ENCODE measurements around the gene POLR2L. TPM values are rescaled to one million over a fixed set of nuclear protein-coding genes. Genes with fewer than 3 reads are reported as not detected.

POLR2L gene
- total RNA-seq, 4 donors from 2014 or later, result 66.0 to 94.6 (median 81.2) TPM

DNA sequence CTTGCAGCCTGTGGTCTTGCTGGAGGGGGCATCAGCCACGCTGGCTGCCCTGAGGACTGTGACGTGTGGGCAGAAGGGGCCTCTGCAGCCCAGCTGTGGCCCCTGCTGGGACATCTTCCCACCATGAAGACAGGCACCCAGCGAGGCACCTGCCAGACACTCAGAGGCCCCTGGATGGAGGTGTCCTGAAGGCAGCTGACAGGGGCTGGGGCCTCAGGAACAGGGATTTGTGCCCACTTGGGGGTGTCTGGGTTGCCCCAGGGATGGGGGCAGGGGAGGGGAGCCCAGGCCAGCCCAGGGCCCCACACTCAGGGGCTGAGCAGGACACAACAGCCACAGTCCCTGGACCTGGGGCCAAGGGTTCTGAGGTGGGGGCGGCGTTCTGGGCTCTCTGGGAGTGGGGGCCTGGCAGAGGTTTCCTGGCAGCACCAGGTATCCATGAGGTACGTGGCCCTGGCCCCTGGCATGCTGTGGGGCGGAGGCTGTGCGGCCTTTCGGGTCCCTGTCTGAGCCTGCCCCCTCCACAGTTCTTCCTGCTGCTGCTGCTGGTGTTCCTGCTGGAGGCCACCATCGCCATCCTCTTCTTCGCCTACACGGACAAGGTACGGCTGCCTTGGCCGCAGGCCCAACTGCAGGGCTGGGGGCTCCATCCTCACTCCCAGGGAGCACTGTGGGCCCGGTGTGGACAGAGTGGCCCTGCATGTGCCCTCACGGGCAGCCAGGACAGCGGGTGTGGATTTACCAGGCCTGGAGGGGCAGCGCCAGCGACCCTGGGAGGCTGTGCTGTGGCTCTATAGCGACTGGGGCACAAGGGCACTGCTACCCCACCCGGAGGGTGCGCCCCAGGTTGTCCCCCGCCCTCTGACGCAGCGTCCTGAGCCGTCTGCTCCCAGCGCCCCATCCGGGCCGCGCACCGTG, 21.8 kb upstream of the POLR2L start:
- peaks cover 0 to 5% of the 10 kb centered on the region in 2 donors for H3K4me1 ChIP-seq
- ATAC-seq (no peak), DNase-seq (no peak)
- intact Hi-C loops (cut with DNase I; ENCODE audit: low total_unique reads) (no loop called here), in situ Hi-C loops (cut with MboI; ENCODE audit: low sequenced_read_pairs in 4 of 4) (no loop called here)
- no peak overlapping the region for H3K27ac ChIP-seq
- TF ChIP-seq POLR2A (IDR thresholded peaks at IDR 0.05), result no peak
- TF ChIP-seq, protein P1, sequence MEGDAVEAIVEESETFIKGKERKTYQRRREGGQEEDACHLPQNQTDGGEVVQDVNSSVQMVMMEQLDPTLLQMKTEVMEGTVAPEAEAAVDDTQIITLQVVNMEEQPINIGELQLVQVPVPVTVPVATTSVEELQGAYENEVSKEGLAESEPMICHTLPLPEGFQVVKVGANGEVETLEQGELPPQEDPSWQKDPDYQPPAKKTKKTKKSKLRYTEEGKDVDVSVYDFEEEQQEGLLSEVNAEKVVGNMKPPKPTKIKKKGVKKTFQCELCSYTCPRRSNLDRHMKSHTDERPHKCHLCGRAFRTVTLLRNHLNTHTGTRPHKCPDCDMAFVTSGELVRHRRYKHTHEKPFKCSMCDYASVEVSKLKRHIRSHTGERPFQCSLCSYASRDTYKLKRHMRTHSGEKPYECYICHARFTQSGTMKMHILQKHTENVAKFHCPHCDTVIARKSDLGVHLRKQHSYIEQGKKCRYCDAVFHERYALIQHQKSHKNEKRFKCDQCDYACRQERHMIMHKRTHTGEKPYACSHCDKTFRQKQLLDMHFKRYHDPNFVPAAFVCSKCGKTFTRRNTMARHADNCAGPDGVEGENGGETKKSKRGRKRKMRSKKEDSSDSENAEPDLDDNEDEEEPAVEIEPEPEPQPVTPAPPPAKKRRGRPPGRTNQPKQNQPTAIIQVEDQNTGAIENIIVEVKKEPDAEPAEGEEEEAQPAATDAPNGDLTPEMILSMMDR (IDR thresholded peaks at IDR 0.05 in 4 of 5, conservative IDR thresholded peaks at IDR 0.05 in 1 of 5), result no peak
- H3K27me3 ChIP-seq, result no peaks in the 10 kb centered on the region
- H3K9me3 ChIP-seq, result no peaks in the 10 kb centered on the region
- peaks cover 0 to 8% of the 10 kb centered on the region in 2 donors for H3K36me3 ChIP-seq
- H3K4me3 ChIP-seq, result no peak overlapping the region

DNA sequence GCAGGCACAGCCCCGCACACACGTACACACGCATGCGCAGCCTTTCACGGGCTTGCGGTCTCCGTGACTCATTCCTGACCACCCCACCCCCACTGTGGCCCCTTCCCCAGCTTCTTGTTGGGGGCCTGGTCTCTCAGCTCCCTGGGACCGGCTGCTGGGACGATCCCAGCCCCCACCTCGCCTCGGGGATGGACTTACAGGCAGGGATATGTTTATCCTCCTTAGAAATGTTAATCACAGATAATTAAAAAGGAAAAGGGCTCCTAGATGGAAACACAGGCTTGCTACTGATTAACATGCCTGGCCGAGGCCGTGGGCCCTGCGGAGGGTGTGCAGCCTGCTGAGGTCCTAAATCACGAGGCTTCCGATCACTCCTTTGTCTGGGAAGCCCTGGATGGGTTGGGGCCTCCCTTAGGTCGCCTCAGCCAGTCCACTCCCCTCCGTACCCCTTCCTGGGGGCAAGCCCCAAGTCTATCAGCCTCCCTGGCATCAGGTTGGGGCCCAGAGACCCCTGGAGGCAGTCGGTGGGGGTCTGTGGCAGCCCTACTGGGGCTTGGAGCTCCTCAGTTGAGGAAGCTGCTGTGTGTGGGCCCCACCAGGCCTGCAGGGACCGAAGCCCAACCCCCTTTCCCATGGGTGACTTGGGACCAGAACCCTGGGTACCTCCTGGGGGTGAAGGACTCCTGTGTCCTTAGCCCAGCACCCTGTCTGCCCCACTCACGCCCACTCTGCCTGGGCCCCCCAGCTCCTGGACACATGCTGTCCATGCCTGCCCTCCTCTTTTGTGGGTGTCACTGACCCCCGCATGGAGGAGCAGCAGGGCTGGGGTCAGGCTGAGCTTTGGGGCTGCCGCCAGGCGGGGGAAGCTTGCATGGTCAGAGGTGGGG, 20.9 kb upstream of the POLR2L start:
- H3K4me3 ChIP-seq, result no peak overlapping the region
- no peak for ATAC-seq
- peaks cover 0 to 5% of the 10 kb centered on the region in 2 donors for H3K4me1 ChIP-seq
- H3K27ac ChIP-seq, result no peak overlapping the region
- no peaks in the 10 kb centered on the region for H3K9me3 ChIP-seq
- in situ Hi-C loops (cut with MboI; ENCODE audit: low sequenced_read_pairs in 4 of 4), result no loop called here
- H3K36me3 ChIP-seq, result peaks cover 0 to 8% of the 10 kb centered on the region in 2 donors
- H3K27me3 ChIP-seq, result no peaks in the 10 kb centered on the region
- intact Hi-C loops (cut with DNase I; ENCODE audit: low total_unique reads), result no loop called here
- TF ChIP-seq, protein P1 (IDR thresholded peaks at IDR 0.05 in 4 of 5, conservative IDR thresholded peaks at IDR 0.05 in 1 of 5), result no peak
- no peak for TF ChIP-seq POLR2A (IDR thresholded peaks at IDR 0.05)
- DNase-seq, result no peak

DNA sequence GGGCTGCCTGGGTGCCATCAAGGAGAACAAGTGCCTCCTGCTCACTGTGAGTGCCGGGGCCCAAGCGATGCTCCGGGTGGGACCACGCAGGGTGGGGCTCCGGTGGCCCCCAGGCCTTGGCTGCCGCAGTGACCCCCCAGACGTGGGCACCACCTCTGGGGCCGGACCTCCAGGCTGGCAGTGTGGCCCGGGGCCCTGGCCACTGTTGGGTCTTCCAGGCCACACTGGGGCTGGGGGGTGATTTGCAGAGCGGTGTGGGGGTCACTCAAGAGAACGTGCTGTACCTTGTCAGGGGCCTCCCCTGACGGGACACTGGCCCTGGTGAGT, 20.3 kb upstream of the POLR2L start:
- intact Hi-C loops (cut with DNase I; ENCODE audit: low total_unique reads) (no loop called here), in situ Hi-C loops (cut with MboI; ENCODE audit: low sequenced_read_pairs in 4 of 4) (no loop called here)
- Histone ChIP-seq H3K27me3 (no peaks in the 10 kb centered on the region), H3K27ac (no peak overlapping the region), H3K4me1 (peaks cover 0 to 5% of the 10 kb centered on the region in 2 donors), H3K36me3 (peaks cover 0 to 8% of the 10 kb centered on the region in 2 donors), H3K4me3 (no peak overlapping the region), H3K9me3 (no peaks in the 10 kb centered on the region)
- no peak for DNase-seq
- TF ChIP-seq POLR2A (IDR thresholded peaks at IDR 0.05), result no peak
- TF ChIP-seq, protein P1 (IDR thresholded peaks at IDR 0.05 in 4 of 5, conservative IDR thresholded peaks at IDR 0.05 in 1 of 5), result no peak
- ATAC-seq, result no peak

DNA sequence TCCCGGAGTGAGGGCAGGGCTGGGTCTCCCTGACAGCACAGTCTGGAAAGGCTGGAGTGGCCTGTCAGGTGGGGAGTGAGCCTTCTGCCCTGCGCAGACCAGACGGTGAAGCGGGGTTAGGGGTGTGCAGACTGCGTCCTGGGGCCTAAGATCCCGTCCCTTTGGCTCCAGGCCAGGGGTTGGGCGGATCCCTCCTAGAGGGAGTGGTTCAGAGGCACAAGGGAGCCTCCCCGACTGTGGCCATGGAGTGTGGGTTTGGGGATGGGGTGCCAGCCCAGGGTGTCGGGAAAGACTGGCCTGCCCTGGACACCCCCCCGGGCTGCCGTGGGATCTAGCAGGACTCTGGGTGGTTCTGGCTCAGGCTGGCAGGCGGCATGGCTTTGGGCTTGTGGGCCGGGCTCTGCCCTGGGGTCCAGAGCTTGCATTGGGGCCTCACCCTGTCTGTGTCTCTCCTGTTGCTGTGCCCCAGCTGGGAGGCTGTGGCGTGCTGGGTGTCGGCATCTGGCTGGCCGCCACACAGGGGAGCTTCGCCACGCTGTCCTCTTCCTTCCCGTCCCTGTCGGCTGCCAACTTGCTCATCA, 19.8 kb upstream of the POLR2L start:
- no peak for ATAC-seq
- TF ChIP-seq, protein P1 (IDR thresholded peaks at IDR 0.05 in 4 of 5, conservative IDR thresholded peaks at IDR 0.05 in 1 of 5), result no peak
- TF ChIP-seq POLR2A (IDR thresholded peaks at IDR 0.05), result no peak
- in situ Hi-C loops (cut with MboI; ENCODE audit: low sequenced_read_pairs in 4 of 4) (no loop called here), intact Hi-C loops (cut with DNase I; ENCODE audit: low total_unique reads) (no loop called here)
- no peaks in the 10 kb centered on the region for H3K27me3 ChIP-seq
- H3K4me1 ChIP-seq, result peaks cover 0 to 5% of the 10 kb centered on the region in 2 donors
- H3K4me3 ChIP-seq, result no peak overlapping the region
- H3K27ac ChIP-seq, result no peak overlapping the region
- peaks cover 0 to 8% of the 10 kb centered on the region in 2 donors for H3K36me3 ChIP-seq
- no peaks in the 10 kb centered on the region for H3K9me3 ChIP-seq
- no peak for DNase-seq
